Neural progenitor cell (in vitro differentiated cells): ENCODE data around the gene OR10AG1.

ENCODE experiments used
- EZH2phosphoT487 ChIP-seq: fragments of 200-600 bp; sonication (generic); IDR thresholded peaks from 2 replicates; pipeline ENCODE4 v1.6.1; 2017; ENCODE audit warnings: antibody characterized with exemption
- TF ChIP-seq, protein P1 (sequence below): fragments of 200-600 bp; sonication (generic); IDR thresholded peaks from 2 replicates; pipeline ENCODE4 v1.5.1; 2017; ENCODE audit warnings: antibody characterized with exemption, mild to moderate bottlenecking

DNA sequence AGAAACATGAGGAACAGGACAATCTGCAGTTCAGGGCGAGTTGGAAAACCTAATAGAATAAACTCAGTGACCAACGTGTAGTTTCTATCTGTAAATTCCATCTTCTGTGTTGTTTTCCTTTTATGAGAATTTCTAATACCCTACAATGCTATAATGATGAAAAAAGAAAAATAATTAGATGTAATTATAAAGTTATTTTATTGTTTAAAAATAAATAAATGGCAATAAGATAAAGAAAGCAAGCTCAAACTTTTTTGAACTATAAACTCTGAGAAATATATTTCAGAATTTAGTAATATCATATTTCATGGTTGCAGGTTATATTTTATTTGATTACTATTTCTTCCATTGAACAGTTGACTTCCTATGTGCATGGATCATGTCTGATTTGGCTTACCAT, 33.4 kb downstream of the OR10AG1 start, which contains the start of gene OR5I1:
- TF ChIP-seq, protein P1, sequence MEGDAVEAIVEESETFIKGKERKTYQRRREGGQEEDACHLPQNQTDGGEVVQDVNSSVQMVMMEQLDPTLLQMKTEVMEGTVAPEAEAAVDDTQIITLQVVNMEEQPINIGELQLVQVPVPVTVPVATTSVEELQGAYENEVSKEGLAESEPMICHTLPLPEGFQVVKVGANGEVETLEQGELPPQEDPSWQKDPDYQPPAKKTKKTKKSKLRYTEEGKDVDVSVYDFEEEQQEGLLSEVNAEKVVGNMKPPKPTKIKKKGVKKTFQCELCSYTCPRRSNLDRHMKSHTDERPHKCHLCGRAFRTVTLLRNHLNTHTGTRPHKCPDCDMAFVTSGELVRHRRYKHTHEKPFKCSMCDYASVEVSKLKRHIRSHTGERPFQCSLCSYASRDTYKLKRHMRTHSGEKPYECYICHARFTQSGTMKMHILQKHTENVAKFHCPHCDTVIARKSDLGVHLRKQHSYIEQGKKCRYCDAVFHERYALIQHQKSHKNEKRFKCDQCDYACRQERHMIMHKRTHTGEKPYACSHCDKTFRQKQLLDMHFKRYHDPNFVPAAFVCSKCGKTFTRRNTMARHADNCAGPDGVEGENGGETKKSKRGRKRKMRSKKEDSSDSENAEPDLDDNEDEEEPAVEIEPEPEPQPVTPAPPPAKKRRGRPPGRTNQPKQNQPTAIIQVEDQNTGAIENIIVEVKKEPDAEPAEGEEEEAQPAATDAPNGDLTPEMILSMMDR = no peak
- TF ChIP-seq EZH2phosphoT487 = no peak
